HG03103 (cell line): ENCODE results near the gene KRT81.
A peak's percentile ranks its signal among the peaks of the same experiment; 100 is the strongest.
"Not testable (repeated sequence)": the region's sequence is repeated elsewhere in the genome, so short reads cannot be mapped to it uniquely, and the experiment has no call there.

Source experiments
- ATAC-seq: cut with Tn5 transposase; IDR thresholded peaks from one replicate; pipeline ENCODE4 v1.9.1; 2021; ENCODE audit warnings: low read depth; ENCODE audit not compliant: unreplicated experiment

The KRT81 gene

DNA sequence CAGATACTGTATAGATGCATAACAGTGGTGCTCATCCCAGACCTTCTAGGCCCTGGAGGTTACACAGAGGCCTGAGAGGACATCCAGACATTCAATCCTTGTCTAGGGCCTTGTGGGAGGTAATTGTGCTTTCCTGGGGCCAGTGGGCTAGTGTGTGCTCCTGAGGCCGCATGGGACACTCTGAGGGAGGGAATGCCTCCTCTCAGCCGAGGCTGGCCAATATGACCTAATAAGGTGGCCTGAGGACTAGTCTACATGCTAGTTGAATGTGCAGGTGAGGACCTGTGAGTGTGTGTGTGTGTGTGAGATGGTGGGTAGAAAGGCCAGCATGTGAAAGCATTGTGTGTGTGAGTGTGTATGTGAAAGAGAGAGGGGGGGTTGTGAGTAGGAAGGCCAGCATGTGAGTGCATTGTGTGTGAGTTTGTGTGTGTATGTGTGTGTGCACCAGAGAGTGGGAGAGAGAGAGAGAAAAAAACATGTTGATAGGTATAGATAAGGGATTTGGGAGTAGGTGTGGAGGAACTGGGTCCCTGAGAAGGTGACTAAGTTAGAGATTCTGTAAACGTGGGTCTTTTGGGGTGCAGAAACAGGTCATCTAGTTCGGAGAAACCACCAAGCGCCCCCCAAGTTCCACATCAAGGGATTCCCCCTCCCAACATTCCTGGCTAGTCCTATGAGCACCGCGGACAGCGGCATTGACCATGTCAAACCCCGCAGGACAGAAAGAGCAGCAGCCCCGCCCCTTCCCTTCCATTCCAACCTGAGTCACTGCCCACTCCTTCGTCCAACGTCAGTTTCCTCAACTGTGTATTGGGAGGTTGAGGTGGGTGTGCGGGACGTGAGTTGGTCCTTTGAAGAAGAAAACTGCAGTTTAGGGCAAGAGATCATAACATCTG lies 9.7 kb upstream of the KRT81 start:
- no peak for ATAC-seq

DNA sequence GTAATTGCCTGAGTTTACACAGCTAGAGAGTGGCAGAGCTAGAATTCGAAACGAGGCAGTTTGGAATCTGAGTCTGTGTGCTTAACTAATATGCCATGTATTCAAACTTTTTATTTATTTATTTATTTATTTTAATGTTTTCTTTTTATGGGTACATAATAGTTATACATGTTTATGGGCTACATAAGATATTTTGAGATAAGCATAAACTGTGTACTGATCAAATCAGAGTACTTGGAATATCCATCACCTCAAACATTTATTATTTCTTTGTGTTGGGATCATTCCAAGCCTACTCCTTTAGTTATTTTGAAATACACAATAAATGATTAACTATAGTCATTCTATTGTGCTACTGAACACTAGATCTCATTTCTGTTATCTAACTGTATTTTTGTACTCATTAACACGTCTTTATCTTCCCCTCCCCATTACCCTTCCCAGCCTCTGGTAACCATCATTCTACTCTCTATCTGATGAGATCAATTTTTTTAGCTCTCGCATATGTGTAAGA lies 7.4 kb upstream of the KRT81 start:
- ATAC-seq: no peak

DNA sequence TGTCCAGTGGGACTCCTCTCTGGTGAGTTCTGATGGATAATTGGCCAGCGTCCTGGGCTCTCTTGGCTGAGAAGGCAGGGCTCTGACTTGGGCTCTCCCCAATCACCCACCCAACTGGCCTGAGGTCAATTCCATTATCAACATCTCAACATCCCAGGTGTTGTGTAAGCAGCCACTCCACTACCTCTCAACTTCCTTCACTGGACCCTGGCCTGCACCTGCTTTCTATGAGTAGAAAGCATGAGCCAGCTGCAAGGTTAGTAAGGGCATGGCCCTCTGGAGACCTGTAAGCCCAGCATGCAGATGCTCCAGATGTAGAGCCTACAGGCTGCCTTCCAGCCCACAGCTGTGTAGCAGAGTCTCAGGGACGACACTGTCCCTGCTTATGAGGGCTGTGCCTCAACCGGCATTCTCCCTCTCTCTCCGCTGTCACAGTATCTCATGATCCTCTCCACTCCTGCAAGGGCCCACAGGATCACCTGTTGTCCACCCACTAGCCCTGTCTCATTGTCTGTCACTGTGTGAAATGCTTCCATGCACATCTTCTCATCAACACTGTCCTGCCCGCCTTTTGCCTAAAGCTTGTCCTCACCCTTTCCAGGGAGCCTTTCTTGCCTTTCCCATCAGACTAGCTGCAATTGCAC lies 5.4 kb upstream of the KRT81 start:
- ATAC-seq: no peak

- ATAC-seq: no peak
Measured at GRCh38 chr12:52295663-52296062, 4.3 kb upstream of the KRT81 start.

GRCh38 chr12:52294803-52295202 lies 3.5 kb upstream of the KRT81 start:
- ATAC-seq: no peak

DNA sequence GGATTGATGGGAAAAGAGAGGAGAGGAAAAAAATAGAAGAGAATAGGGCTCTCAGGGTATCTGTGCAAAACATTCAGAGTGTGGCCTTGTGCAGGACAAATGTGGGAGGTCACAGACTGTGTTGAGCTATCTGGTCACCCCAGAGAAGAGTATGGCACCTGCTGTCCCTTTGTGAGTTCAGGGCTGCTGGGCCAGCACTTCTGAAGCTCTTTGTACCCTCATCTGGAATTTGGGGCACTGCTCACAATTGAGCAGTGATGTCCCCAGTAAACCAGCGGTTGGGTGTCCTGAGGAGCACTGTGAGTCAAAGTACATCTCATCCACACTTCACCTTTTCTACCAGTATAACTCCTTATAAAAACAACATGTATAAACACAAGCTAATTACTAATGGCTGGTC lies 2.6 kb upstream of the KRT81 start:
- no peak for ATAC-seq

DNA sequence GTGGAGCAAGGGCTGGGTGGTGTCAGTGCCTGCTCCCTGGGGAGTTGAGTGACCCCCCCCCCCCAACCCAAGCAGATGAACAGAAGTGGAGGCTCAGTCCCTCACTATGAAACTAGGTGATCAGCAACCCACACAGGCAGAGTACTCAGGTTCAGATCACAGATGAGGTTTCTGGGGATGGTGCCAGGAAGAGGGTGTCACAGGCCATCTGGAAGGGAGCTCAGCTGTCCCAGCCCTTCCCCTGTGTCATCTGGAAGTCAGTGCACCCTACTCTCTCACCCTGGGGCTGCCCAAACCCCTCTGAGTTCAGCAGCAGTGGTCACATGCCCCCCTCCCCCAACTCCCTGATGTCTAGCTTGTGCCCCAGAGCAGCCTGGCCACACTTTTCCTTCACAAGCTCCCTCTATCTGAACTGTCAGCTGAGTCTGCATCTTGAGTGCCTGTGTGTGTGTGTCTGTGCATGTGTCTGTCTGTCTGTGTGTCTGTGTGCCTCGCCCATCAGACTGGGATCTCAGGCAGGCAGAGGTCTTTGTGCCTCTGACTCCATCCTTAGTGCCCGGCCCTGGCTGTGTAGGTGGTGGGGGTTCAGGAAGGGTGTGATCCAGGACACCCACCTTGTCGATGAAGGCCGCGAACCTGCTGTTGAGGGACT lies 725 bp downstream of the KRT81 start:
- ATAC-seq: not testable (repeated sequence)

DNA sequence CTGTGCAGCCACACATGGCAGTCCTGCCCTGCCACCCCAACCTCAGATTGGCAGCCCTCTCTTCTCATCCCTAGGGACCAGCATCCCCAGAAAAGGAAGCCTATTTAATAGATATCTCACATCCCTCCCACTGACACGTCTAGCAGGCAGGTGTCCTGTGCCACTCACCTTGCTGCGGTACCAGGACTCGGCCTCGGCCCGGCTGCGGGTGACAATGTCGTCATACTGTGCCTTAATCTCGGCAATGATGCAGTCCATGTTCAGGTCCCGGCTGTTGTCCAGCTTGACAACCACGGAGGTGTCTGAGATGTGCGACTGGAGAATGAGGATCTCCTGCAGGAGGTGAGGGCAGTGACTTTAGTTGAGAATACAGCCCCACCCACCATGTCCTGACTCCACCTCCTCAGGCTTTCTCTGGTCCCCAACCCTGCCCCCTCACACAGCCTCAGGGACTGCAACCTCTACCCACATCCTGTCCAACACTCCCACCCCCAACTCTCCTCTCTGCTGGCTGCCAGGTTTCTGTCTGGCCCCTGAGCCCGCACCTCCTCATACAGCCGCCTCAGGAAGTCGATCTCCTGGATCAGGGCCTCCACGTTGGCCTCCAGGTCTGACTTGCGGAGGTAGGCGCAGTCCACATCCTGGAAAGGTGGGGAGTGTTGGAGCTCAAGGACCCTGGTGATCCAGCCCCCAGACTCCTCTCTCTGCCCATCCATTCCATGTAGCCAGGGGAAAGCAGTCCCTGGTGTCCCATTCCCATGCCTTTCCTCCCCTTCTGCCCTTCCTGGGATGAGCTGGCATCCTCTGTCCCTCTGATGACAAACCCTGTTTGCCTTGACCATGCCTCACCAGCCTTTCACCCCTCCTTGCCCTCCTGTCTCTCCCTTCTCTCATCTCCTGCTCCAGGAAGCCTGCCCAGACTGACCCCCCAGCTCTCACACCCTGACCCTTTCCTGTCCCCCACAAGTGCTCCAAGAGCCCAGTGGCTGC lies 3.2 kb downstream of the KRT81 start:
- peak; percentile 88 for ATAC-seq

DNA sequence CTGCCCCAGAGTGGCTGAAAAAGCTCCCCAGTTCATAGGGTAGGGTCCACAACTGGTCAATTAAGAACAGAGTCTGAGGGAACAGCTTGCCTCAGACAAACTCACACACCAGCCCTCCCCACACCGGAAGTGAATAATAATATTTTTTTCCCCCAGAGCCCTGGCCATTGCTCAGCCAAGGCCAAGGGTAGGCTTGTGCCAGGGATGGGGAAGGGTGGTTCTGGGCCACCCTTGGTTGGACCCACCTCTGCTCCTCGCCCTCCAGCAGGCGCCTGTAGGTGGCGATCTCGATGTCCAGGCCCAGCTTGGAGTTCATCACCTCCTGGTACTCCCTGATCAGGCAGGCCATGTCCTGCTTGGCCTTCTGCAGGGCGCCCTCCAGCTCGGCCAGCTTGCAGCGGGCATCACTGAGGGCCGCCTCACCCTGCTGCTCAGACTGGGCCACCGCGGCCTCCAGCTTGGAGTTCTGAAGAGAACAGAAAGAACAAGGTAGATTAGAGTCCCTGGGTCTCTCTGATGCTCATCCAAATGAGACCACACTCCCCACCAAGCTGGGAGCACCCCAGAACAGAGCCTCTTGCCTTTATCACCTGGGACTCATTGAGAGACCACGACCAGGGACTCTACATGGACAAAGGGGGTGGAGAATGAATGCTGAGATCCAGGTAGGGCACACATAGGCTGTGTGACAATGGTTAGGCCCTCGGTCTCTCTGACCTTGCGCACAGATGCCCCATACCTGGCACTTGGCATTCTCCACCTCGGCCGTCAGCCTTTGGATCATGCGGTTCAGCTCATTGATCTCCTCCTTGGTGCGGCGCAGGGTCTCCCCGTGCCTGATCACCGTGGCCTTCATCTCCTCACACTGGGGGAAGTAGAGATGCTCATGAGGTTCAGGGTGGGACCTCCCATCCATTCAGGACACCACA lies 4.2 kb downstream of the KRT81 start:
- not testable (repeated sequence) for ATAC-seq

GRCh38 chr12:52285851-52286530 lies 5.3 kb downstream of the KRT81 start:
- no peak for ATAC-seq

- ATAC-seq: no peak
Measured at GRCh38 chr12:52285172-52285745, 6.1 kb downstream of the KRT81 start.

DNA sequence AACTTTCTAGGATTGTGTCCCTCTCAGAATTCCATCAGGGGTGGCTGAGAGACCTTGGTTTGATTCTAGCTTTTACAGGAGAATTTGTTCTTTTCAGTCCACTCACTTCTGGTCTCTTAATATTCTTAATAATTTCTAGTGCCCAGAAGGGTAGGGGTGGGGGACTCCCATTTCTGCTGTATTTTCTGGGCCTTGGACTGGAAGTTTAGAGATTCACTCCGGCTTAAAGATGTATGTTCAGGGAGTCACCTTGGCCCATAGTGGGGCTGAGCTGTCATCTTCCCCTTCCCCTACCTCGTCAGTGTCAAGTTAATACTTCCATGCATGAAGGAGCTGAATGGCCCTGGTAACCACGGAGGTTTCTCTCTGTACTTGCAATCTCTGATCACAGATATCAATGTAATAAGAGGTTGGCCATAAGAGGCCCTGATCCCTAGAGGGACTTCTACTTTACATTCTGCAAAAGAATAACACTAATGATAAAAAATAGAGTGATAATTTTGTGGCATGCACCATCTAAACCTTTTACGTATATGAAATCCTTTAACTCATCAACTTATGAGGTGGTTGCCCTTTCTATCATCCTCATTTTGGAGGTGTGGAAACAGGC lies 6.7 kb downstream of the KRT81 start:
- no peak for ATAC-seq

- no peak for ATAC-seq
Measured at GRCh38 chr12:52280796-52281560, 10.4 kb downstream of the KRT81 start.

DNA sequence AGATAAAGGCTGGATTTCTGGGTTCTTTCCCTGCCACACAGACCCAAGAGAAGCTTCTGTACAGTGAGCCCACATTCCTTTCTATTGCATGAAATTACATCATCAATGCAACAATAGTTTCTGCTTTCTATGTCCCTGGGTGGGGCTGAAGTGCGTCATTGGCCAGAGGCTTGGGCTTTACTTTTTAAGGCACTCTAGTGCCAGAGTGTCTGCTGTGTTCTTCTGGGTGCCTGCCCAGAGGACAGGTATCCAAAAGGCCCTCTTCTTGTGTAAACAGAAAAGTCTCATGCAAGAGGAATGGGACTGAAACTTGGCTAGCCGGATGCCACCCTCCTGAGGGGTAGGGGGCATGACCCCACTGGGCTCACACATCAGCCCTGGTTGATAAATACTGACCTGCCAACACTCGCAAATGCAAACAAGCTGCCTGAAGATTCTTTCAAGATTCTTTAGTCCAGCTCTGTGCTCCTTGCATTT lies 11.0 kb downstream of the KRT81 start:
- ATAC-seq: no peak

DNA sequence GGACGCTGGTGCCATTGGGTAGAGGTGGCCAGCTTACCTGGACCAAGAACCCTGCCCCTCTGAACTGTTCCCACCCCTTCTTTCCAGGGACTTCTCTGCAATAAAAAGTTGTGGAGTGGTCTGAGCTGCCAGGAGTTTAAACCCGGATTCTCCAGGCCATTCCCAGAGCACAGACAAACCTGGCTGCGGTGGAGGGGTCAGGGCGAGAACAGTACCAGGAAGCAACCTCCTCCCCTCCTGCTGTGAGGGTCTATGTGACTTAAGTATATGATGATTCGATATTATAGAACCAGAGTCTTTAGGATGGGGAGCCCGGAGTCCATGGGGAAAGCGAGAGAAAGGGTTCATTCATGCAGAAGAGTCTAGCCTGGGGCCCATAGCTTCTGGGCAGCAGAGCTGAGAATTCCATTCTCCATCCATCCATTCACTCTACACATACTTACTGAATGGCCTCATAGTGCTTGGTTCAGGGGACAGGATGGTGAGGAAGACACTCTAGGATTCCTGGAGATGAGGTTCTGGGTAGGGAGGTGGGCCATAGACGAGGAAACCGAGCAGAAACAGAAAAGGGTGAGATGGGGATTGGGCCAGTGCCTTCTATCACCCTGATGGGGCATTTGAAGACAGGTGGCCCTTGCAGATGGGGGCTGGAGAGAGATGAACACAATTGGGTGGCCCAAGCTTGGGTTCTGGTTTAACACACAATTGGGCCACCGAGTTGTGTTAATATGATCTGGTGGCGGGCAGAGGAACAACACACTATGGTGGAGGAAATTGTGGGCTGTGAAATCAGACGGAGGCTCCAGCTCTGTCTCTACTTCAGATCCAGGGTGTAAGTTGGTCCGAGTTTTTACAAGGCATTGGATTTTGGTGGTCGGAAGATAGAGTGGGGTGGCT lies 11.7 kb downstream of the KRT81 start:
- no peak for ATAC-seq
